Stimulated activated naive B cell treated with anti-CD40 and anti-IgM and Interleukin-4, amounts not matched to agents 10 μg/mL and 1 μg/mL and 100 μg/mL, for 72 hours (primary cell): ENCODE measurements around the gene ESPNL.

Source experiments
- ATAC-seq, 2 donors: fragments of 150-1000 bp; cut with Tn5 transposase; replicated peaks; 2 replicates each; pipeline ENCODE4 v1.10.0; 2021; ENCODE audit warnings: moderate library complexity in 1 of 2
- DNase-seq: peaks from one replicate; pipeline ENCODE4 v3.0.0; 2021
- H3K27ac Mint-ChIP-seq: one replicate; pipeline ENCODE4 v1.8.0; 2022; ENCODE audit warnings: mild to moderate bottlenecking, mixed read lengths
- H3K27me3 Mint-ChIP-seq, 2 donors: one replicate each; pipeline ENCODE4 v1.8.0; 2022; ENCODE audit warnings: mixed read lengths in 2 of 2
- H3K36me3 Mint-ChIP-seq, 2 donors: one replicate each; pipeline ENCODE4 v1.8.0; 2022; ENCODE audit warnings: mixed read lengths in 2 of 2, mild to moderate bottlenecking in 1 of 2
- H3K4me1 Mint-ChIP-seq, 2 donors: one replicate each; pipeline ENCODE4 v1.8.0; 2022; ENCODE audit warnings: mixed read lengths in 2 of 2, mild to moderate bottlenecking in 1 of 2
- H3K4me3 Mint-ChIP-seq, 2 donors: one replicate each; pipeline ENCODE4 v1.8.0; 2022; ENCODE audit warnings: mild to moderate bottlenecking in 2 of 2, mixed read lengths in 2 of 2, moderate library complexity in 1 of 2
- H3K9me3 Mint-ChIP-seq, 2 donors: one replicate each; pipeline ENCODE4 v1.8.0; 2022; ENCODE audit warnings: mixed read lengths in 2 of 2, mild to moderate bottlenecking in 1 of 2

The ESPNL gene

DNA sequence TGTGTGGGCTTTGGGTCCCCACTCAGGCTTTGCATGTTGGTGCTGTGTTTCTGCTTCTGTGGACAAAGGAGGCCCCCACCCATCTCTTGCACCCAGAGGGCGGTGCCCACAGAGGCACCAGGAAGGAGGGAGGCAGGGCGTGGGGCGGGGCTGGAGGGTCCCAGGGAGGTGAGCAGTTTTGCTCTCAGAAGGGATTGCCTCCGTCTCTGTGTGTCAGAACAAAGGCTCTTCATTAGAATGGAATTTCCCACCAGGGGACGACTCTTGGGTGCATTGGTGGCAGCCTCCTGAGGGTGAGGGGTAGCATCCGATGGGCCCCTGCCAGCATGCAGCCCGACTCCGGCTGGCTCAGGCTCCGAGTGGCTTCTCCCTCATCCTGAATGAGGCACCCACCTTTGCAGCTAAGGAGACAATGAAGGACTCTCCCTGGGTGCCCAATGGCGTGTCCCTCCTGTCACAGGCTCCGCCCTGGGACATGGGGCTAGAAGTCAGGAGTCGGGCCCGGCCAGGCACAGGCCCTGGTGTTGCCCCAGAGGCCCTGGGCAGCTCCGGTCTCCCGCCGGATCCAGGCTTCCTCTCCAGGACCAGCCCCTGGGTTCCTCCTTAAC is 51.6 kb downstream of the ESPNL start:
- peaks cover 0 to 5% of the 10 kb centered on the region in 2 donors for H3K9me3 Mint-ChIP-seq
- H3K4me3 Mint-ChIP-seq = no peak overlapping the region
- no peaks in the 10 kb centered on the region for H3K4me1 Mint-ChIP-seq
- peaks cover 0 to 2% of the 10 kb centered on the region in 2 donors for H3K36me3 Mint-ChIP-seq
- H3K27me3 Mint-ChIP-seq = no peaks in the 10 kb centered on the region
- no peak overlapping the region for H3K27ac Mint-ChIP-seq
- ATAC-seq (no peak), DNase-seq (no peak)

DNA sequence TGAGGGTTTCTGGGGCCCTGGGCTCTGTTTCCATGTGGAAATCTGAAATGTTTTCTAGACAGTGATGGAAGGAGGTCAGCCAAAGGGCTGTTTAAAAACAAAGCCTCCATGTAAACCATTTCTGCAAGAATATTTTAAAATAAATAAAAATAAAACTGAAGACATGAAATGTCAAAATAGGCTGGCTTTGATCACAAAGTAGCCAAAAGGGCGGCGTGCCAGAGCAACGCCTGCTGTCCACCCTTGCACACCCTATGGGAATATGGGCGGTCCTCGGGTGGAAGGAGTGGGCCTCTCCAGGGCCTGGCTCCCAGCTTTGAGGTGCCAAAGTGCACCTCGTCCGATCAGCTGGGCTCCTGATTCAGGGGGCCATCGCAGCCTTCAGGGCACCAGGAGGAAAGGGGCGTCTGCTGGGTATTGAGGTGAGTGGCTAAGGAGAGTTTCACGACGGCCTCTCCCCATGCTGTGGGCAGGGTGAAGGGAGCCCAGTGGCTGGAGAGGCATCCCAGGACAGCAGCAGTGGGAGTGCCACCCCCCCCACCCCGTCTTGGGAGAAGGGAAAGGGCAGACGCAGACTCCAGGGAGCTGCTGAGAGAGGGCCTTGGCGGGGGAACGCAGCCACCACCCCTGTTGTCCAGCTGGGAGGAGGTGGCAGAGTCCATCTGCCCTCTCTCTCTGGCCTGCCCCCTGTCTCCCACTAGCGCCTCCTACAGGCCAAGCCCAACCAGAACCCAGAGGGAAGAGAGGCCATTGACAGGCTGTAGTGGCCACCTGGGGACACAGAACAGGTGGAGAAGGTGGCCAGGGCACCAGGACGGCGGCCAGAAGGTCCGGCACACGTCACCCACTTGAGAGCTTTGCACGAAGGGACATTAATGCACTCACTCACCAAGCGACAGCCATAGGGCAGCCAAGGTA is 52.9 kb downstream of the ESPNL start:
- DNase-seq (no peak), ATAC-seq (no peak)
- Mint-ChIP-seq H3K4me1 (no peaks in the 10 kb centered on the region), H3K27me3 (peaks cover 0 to under 1% of the 10 kb centered on the region in 2 donors), H3K27ac (no peak overlapping the region), H3K36me3 (peaks cover 0 to 2% of the 10 kb centered on the region in 2 donors), H3K9me3 (peaks cover 0 to 5% of the 10 kb centered on the region in 2 donors), H3K4me3 (no peak overlapping the region)

DNA sequence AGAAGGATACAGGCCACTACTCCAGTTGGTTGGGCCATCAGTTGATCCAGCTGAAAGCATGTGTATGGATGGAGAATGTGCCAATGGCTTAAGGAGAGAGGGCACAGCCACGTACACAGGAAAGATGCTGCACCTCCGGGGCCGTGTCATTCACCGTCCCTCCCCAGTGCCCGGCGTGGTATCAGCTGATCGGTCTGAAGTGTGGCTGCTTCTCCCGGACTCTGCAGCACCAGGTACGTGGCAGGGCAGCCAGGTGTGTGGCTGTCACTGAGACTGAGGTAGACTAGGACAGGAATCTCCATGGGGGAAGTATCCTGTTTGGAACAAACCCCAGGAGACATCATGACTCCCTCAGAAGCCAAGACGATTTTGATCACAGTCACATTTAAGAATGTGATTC is 54.4 kb downstream of the ESPNL start:
- Mint-ChIP-seq H3K4me1 (peaks cover 4 to 6% of the 10 kb centered on the region in 2 donors), H3K27ac (no peak overlapping the region), H3K27me3 (peaks cover 5 to 11% of the 10 kb centered on the region in 2 donors), H3K4me3 (no peak overlapping the region), H3K9me3 (peaks cover 0 to 5% of the 10 kb centered on the region in 2 donors), H3K36me3 (peaks cover 0 to 2% of the 10 kb centered on the region in 2 donors)
- ATAC-seq (no peak), DNase-seq (no peak)

DNA sequence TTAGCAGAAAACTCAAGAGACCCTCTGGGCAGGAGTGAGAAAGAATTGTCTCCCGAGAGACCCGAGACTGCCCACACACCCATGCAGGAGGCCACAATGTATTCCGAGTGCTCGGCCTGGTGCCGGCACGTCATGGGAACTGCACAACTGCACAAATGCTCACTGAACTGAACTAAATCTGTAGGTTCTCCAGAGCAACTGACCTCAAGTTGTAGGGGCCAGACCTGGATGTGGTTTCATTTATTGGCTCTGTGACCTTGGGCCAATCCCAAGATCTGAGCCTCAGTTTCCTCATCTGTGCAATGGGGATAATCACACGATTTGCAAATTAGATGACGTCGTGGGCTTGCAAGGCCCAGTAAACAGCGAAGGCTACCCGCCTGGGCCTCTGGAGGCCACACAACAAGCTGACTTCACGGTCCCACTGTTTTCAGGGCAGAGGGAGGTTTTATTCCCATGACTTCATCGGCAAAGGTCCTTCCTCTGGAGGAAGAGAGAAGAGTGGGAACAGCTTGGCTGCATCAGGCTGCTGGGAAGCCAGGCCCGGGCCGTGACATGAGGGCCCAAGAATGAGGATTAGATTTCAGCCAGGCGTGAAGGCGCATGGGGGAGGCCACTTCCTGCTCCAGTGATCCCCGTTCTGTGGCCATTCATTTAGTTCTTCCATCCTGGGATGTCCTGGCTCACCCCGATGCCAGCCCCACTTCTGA is 55.1 kb downstream of the ESPNL start:
- Mint-ChIP-seq H3K27me3 (peaks cover 10 to 17% of the 10 kb centered on the region in 2 donors), H3K4me1 (peaks cover 8 to 13% of the 10 kb centered on the region in 2 donors), H3K4me3 (no peak overlapping the region), H3K9me3 (peaks cover 0 to 5% of the 10 kb centered on the region in 2 donors), H3K27ac (no peak overlapping the region), H3K36me3 (peaks cover 0 to 2% of the 10 kb centered on the region in 2 donors)
- ATAC-seq = no peak
- DNase-seq = no peak

DNA sequence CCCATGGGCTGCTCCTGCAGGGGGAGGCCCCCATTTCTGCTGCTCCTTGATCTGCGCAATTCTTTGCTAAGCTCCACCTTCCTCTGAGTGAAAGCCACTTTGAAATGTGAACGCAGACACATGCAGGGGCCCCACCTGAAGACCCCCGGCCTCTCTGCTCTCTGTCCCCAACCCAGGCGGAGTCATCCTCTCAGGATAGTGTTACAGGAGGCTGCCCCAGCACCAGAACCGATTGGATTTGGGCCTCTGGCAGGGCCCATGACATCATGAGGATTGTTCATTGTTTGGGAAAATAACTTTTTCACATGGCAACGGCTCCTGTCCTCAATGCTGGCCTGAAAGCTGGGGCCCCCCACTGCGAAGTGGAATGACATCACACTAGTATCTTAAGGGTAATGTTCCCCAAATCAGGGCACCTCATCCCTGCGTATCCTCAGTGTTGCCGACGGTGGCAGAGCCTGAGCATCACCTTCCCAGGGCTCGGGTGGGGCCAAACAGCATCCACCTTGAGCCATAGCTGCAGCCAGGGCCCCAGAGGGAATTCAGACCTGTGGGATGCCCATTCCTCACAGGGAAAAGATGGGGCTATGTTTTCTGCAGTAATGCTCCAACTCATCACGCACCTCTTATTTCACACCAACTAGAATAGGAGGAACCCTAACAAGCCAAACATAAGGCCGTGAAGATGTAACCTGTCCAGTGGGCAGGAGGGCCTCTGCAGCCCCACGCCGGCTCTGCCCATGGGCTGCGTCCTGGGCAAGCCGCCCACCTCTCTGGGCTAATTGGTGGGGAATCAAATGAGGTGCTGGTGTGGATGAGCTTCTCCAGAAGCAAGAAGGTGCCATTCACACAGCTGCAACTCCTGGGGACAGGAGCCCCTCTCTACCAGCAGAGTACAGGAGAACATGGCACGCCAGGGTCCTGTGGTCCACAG is 55.9 kb downstream of the ESPNL start:
- ATAC-seq (no peak), DNase-seq (no peak)
- Mint-ChIP-seq H3K4me1 (peaks cover 12 to 19% of the 10 kb centered on the region in 2 donors), H3K36me3 (peaks cover 0 to 2% of the 10 kb centered on the region in 2 donors), H3K9me3 (peaks cover 0 to 5% of the 10 kb centered on the region in 2 donors), H3K27ac (no peak overlapping the region), H3K27me3 (peaks cover 19 to 24% of the 10 kb centered on the region in 2 donors), H3K4me3 (no peak overlapping the region)

DNA sequence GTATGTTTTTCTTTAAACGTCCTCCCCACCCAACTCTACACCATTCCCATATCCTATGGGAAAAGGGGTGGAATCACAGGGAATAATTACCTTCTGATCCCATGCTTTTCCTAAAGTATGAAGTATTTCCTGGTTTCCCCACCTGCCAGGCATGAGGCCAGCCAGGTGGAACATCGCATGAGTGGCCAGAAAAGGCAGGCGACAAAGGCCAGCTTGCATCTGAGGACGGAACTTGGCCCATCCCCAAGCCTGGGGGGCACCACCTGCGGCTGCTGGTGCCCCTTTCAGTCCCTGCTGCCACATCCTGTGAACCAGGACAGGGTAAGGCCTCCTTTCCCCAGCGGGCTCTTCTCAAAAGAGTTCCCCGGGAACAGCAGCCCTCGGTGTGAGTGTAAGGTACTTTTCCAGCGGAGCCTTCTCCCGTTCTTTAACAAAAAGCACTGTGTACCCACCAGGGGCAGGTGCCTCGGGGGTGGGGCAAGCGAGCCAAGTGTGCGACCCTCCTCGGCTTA is 57.4 kb downstream of the ESPNL start:
- Mint-ChIP-seq H3K27me3 (peaks cover 26 to 38% of the 10 kb centered on the region in 2 donors), H3K36me3 (peaks cover 0 to 4% of the 10 kb centered on the region in 2 donors), H3K9me3 (peaks cover 0 to 5% of the 10 kb centered on the region in 2 donors), H3K27ac (no peak overlapping the region), H3K4me3 (no peak overlapping the region), H3K4me1 (peaks cover 12 to 19% of the 10 kb centered on the region in 2 donors)
- no peak for DNase-seq
- ATAC-seq = no peak

- peak overlapping the region; percentile 32 to 59 for H3K4me3 Mint-ChIP-seq
- peaks cover 0 to 5% of the 10 kb centered on the region in 2 donors for H3K9me3 Mint-ChIP-seq
- no peak for ATAC-seq
- DNase-seq = no peak
- peaks cover 0 to 4% of the 10 kb centered on the region in 2 donors for H3K36me3 Mint-ChIP-seq
- peaks cover 12 to 19% of the 10 kb centered on the region in 2 donors for H3K4me1 Mint-ChIP-seq
- peaks cover 26 to 43% of the 10 kb centered on the region in 2 donors for H3K27me3 Mint-ChIP-seq
- H3K27ac Mint-ChIP-seq = no peak overlapping the region
These were observed 57.9 kb downstream of the ESPNL start for GRCh38 chr2:238158018-238158508.

GRCh38 chr2:238158509-238159070 is 58.5 kb downstream of the ESPNL start, which contains the start of gene ERFE:
Gene ERFE (plus strand): TSS chr2:238158970. CDS start chr2:238159008, 38 bp downstream.
- H3K4me1 Mint-ChIP-seq = peaks cover 12 to 19% of the 10 kb centered on the region in 2 donors
- no peak within 1 kb of the TSS for H3K27ac Mint-ChIP-seq
- ATAC-seq (peak; percentile 72 to 75), DNase-seq (no peak)
- peaks cover 0 to 4% of the 10 kb centered on the region in 2 donors for H3K36me3 Mint-ChIP-seq
- peaks cover 0 to 5% of the 10 kb centered on the region in 2 donors for H3K9me3 Mint-ChIP-seq
- peak within 1 kb of the TSS; percentile 63 to 78 for H3K4me3 Mint-ChIP-seq
- H3K27me3 Mint-ChIP-seq = peaks cover 26 to 44% of the 10 kb centered on the region in 2 donors

- Mint-ChIP-seq H3K27ac (no peak overlapping the region), H3K4me3 (peak overlapping the region; percentile 63 to 78)
These were observed 59.0 kb downstream of the ESPNL start for GRCh38 chr2:238159071-238159539.

DNA sequence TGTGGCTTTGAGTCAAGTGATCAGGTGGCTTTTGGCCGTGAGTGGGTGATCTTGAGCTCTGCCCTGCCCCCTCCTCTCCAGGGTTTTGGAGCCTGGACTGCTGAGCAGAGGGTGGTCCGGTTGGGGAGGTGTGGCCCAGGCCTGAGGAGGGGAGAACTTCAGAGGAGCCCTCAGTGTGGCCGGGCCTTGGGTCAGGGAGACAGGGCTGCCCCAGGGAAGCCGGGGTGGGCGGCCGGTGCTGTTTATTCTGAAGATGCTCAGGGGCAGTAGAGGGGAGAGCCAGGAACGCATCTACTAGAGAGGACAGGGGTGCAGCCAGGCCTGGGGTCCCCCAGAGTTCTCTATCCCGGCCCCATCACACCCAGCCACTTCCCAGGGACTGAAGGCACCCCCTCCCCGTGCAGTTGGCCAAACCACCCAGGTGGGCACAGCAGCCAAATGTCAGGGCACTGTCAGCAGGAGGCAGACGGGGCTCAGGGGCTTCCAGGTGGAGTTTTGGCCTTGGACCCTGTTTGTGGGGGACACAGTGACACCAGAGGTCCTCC is 59.6 kb downstream of the ESPNL start:
- H3K27ac Mint-ChIP-seq = no peak overlapping the region
- H3K27me3 Mint-ChIP-seq = peaks cover 32 to 52% of the 10 kb centered on the region in 2 donors
- peaks cover under 1 to 3% of the 10 kb centered on the region in 2 donors for H3K36me3 Mint-ChIP-seq
- DNase-seq (no peak), ATAC-seq (no peak)
- peaks cover 15 to 25% of the 10 kb centered on the region in 2 donors for H3K4me1 Mint-ChIP-seq
- H3K4me3 Mint-ChIP-seq = peak overlapping the region; percentile 63 to 78
- no peaks in the 10 kb centered on the region for H3K9me3 Mint-ChIP-seq

More at GRCh38 chr2:238159071-238159539, 59.0 kb downstream of the ESPNL start:
- Mint-ChIP-seq H3K36me3 (peaks cover 0 to 3% of the 10 kb centered on the region in 2 donors), H3K4me1 (peaks cover 12 to 19% of the 10 kb centered on the region in 2 donors), H3K9me3 (peaks cover 0 to 2% of the 10 kb centered on the region in 2 donors), H3K27me3 (peaks cover 26 to 45% of the 10 kb centered on the region in 2 donors)
- DNase-seq = no peak
- ATAC-seq = peak; percentile 52 to 65

DNA sequence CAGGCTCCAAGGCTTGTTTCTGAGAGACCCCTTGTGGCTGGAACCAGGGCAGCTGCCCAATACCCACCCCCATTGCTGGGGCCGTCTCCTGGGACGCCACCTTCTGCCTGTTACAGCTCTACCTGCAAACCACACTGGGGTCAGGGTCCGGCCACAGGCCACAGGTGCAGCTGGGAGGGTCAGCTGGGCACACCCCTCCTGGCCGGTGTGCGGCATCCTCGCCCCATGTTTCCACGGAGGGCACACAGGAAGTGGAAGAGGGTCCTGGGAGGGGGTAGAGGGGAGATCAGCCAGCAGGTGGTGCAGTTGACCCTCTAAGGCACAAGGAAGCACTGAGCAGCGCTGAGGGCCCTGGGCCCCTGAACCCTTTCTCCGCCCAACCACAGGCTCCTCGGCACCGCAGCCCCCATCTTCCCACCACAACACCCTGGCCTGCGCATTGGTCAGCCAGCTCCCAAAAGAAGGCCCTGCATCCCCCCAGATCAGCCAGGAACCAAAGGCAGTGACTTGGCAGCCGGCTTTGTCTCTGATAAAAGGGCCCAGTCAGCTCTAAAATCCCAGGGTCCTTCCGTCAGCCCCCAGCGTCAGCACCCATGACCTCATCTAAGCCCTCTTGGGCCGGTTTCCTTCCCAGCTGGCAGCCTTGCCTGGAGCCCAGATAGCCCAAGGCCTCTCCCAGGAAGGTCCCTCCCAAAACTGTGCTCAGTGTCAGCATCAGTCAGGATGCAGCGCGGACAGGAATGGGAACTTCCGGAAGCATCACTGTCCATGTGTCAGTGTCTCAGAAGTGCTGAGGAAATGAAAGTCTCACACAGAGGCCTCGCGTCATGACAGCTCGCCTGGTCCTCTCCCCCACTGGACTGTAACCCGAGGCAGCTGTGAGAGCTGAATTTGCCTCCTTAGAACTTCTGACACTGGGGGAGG is 60.3 kb downstream of the ESPNL start:
- peaks cover 8 to 10% of the 10 kb centered on the region in 2 donors for H3K36me3 Mint-ChIP-seq
- peaks cover 40 to 59% of the 10 kb centered on the region in 2 donors for H3K27me3 Mint-ChIP-seq
- DNase-seq (no peak), ATAC-seq (peak; percentile 20 to 52)
- peak overlapping the region; percentile 21 to 78 for H3K4me3 Mint-ChIP-seq
- H3K4me1 Mint-ChIP-seq = peaks cover 18 to 32% of the 10 kb centered on the region in 2 donors
- H3K9me3 Mint-ChIP-seq = no peaks in the 10 kb centered on the region
- no peak overlapping the region for H3K27ac Mint-ChIP-seq
